Measurements from ENCODE around the gene SLC4A4.

The SLC4A4 gene

DNA sequence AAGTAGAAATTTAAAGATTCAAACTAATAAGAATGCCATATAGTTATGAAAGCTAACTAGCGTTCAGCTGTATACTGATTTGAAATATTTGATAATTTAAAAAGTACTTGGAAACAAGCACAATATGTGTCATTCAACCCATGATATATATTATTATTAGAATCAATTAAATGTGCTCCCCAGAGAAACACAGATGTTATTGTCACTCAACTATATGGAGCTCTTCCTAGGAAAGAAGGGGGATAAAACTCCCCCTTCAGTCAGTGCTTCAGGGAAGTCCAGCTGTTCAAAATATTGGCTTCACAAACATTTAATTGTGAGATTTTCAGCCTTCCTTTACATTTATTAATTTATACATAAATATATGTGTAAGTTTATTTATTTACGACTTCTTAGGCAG, 135.9 kb downstream of the SLC4A4 start:
- no peak for DNase-seq

DNA sequence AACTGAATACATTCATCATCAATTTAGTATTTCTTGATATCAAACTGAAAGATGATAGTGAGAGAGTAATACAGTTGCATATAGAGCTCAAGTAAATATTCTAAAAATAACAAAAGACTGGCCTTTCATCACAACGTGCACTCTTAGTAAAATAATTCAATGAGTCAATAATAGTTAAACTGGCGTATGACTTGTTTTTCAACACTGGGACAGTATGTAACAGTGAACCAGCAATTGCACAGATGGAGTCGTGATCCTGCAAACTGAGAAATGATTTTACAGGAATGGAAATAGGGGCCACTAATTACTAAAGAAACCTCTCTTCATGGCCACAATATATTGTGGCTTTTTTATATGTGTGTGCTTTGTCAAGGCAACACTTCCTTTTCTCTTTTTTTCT, 137.4 kb downstream of the SLC4A4 start:
- no peak for DNase-seq

GRCh38 chr4:71486550-71487343, 147.9 kb downstream of the SLC4A4 start:
- no peak for DNase-seq

DNA sequence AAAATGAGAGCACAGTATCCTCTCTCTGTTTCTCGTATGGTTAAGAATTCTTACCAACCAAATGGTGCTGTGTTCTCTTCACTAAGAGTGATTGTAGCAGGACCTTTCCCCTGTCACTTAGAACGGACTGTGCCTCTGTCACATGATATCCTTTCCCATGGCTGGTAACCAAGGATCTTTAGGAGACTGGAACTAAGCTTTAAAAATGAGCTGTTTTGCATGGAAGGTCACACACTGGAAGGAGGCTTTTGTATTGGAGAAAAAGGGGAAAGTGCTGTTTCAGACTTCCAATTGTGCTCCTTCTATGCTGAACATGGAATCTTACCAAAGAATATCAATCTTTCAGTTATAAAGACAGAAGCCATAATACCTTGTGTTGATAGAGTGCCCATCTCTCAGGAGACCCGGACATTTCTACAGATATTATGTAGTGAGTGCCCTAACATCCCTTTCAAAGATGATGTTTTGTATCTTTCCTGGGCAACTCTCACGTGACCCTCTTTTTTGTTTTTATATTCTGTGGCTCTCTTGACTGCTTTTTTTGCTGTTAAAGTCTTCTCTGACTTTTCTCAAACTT, 148.6 kb downstream of the SLC4A4 start:
- DNase-seq = no peak

DNA sequence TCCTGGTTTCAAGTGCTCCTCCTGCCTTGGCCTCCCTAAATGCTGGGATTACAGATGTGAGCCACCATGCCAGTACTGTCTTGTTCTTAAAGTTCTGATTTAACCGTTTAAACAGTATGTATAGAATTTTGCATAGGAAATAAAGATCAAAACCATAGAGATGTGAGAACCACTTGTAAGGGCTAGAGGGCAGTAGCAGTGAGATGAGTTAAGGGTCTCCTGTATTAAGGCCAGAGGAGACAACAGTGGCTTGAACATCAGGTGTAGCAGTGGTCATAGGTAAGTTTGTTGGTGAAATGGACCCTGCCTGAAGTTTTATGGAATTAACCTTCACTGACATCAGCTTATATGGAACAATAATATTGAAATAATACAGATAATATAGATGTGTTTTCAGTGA, 155.7 kb downstream of the SLC4A4 start:
- no peak for DNase-seq

DNA sequence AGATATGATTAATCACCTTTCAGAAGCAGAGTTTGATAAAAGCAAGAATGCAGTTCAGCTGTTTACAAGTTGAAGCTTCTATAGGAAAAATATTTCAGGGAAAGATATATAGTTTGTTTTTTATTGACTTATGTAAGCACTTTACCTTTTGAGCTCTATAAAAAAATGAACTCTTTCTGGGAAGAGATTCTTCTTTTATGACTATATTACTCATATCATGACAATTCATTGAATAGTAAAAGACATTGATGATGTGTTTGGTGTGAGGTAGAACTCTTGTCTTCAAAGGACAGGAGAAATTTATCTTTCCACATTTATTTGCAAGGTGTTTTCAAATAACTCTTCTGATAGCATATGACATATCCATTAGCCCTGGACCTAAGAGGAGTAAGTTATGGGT, 156.6 kb downstream of the SLC4A4 start:
- no peak for DNase-seq

DNA sequence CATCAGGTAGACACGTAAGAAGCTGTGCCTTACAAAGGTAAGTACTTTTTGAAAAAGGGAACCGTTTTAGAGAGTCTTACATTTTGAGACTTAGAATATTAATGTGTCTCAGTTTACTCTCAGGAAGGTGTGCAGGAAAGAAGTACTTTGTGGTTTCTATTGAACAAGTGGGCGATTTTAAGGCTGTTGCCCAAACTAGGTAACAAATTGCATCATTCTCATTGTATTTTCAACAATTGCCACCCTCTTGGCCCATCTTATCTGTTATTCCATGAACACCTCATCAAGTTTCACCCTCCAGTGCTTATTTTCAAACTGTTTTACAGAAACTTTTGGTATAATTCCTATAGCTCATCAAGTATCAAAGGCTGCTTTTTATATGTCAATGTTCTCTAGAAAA, 158.3 kb downstream of the SLC4A4 start:
- no peak for DNase-seq

DNA sequence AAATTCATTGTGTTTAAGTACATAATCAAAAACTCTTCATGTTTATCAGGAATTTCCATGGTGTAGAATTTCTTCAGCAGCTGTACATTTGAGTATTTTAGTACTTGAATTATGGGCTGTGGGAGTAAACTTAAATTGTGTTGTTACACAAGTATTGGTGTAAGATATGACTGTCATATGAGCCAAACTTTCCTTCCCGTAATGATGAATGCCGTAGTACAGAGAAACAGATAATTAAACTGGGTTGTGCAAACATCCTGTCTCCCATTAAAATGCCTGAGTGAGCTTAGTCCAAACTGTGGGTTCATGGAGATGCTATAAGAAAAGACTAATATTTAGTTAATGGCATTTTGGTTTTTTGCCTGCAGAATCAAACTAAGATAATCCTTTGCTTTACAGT, 159.2 kb downstream of the SLC4A4 start:
- DNase-seq = no peak

DNA sequence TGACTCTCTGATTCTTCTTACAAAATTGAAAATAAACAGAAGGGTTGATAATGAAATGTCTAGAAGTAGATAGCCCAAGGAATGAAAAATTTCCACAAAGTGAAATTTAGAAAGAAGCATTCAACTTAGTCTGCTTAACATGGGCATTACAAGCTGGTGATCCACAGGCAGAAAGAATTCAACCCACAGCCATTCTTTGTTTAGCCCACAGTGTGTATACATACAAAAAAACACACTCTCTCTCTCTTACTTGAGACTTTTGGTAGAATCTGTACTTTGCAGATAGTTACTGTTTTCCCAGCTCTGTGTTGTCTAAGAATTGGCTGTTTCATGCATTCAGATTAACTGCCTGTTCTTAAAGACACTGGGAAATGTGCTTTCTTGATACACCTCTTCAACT, 159.8 kb downstream of the SLC4A4 start:
- no peak for DNase-seq

- DNase-seq = no peak
Observed at GRCh38 chr4:71501992-71502391, 163.2 kb downstream of the SLC4A4 start.

DNA sequence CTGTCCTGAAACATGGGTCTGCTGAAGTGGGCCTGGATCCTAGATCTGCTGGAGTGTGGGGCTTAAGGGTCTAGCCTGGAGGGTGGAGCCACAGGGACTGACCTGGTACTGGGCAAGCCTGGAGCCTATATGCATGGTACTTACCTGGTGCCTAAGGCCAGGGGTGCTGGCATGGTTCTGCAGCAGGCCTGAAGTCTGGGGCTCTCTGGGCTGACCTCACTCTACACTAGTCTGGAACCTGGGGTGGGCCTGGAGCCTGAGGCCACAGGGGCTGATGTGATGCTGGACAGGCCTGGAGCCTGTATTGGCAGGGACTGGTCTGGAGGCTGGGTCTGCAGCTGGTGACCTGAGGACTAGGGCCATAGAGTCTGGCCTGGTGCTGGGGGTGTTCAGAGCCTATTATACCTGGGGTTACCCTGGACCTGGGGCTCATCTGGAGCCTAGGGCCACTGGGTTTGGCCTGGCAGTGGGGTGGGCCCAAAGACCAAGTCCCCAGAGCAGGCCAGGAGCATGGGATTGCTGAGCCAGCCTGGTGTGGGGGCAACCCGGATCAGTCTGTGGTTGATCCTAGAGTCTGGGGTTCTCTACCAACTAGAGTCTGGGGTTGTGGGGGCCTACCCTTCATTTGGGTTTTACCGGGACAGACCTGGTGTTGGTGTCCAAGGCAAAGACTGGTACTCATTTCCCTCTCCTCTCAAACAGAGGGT, 179.6 kb downstream of the SLC4A4 start:
- DNase-seq = no peak

- DNase-seq = no peak
Observed at GRCh38 chr4:71520308-71520707, 181.5 kb downstream of the SLC4A4 start.

DNA sequence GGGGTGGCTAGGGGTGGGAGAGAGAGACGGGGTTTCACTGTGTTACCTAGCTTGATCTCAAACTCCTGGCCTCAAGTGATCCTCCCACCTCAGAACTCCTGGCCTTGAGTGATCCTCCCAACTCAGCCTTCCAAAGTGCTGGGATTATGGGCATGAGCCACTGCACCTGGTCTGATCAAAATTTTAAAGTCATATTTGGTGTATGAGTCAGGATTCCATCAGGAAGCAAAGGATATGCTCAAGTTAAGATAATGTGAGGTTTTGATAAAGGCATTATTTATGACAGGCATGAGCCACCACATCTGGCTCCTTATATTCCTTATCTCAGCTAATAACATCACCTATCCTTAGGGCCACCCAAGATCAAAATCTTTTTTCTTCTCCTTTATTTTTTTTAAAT, 182.0 kb downstream of the SLC4A4 start:
- DNase-seq = no peak

- DNase-seq = no peak
Observed at GRCh38 chr4:71524756-71525155, 185.9 kb downstream of the SLC4A4 start.

DNA sequence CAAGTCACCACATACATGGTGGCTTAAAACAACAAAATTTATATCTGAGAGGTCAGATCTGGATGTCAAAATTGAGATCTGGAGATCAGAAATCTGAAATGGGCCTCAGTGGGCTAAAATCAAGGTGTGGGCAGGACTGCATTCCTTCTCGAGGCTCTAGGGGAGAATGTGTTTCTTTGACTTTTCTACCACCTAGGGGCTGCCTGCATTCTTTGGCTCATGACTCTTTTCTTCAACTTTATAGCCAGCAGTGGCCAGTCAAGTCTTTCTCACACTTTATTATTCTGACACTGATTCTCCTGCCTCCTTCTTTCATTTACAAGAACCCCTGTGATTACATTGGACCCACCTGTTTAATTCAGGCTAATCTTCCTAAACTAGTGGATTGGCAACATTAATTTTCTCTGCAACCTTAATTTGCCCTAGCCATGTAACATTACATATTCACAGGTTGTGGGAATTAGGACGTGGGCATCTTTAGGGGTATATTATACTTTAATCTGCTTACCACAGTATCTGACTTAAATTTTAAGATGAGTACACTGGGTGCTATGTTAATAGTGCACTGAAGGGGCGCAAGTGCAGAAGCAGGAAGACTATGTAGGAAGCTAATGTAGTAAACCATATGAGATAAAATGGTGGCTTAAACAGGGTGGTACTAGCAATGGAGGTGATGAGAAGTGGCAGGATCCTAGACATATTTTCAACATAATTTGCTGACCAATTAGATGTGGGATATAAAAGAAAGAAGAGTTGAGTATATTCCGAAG, 188.0 kb downstream of the SLC4A4 start:
- DNase-seq = no peak

GRCh38 chr4:71532407-71532806, 193.6 kb downstream of the SLC4A4 start:
- DNase-seq = no peak

GRCh38 chr4:71533121-71533520, 194.3 kb downstream of the SLC4A4 start:
- DNase-seq = no peak

DNA sequence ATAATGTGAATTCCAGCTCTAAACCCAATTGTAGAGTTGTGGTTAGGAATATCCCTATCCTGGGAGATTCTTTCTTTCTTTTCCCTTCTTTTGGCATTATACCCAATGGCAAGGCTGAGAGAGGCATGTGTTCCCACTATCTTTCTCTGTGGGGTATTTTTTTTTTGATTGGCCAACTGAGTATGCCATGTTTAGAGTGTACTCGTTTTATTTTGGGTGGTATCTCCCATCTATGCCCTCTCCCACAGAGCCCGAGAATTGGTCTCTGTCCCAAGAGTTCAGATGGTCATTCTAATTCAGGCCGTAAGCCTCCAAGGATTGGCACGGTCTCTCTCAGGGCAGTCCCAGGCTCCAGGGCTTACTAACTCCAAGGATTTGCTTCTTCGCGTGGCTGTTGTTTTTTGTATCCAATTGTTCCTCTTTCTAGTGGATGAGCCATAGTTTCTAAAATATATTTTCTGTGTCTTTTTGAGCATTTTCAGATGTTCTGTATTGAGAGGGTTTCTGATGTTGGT, 198.8 kb downstream of the SLC4A4 start:
- DNase-seq = no peak

DNA sequence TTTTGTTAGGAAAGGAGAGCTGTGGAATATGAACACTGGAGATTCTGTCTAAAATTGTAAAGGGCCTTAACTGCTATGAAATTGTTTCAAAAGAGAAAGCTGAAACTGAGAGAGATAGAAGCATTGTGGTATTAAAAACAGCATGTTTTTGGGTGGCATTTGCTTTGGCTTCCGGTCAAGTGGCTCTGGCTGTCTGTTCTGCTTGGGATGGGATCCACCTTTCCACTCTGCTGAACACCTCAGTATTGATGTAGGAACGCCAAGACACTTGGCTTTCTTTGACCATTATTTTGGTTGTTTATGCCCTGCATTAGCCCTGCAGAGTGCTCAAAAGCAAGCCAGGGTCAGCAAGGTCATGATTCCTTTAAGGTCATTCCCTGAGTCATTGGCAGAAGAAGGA, 199.7 kb downstream of the SLC4A4 start:
- DNase-seq = no peak

DNA sequence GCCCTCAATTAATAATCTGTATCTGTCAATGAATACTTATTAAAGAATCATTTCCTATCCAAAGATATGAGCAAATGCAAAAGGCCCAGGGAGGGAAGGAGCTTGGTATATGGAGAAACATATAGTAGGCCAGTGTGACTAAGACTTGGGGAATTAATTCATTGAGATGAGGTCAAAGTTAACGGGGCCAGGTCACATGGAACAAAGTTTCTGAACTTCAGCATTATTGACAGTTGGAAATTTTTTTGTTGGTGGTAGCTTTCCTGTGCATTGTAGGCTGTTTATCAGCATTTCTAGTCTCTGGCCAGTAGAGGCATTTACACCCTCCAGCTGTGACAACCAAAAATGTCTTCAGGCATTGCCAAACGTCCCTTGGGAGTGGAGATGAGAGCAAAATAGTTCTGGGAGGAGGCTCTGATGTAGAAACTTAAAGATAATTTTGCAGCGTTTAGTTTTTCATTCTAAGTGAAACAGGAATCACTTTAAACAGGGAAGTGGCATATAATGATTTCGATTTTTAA, 202.0 kb downstream of the SLC4A4 start:
- DNase-seq = no peak

GRCh38 chr4:71541541-71541940, 202.7 kb downstream of the SLC4A4 start:
- no peak for DNase-seq

DNA sequence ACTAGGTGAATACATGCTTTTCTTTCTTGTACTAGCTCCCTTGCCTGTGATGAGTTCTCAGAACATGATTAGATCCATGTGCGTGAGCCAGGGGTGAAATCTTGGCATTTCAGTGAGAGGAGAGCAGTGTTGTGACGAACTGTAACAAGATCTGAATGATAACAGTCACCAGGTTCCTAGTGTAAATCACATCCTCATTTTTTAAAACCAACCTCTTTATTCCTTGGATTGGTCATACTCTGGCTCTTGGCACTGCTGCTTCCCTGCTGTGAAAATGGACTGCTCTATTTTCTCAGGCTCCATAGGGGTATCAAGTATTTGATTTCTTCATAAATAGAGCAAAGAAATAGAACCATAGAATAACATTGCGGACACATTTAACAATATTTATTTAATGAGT, 206.3 kb downstream of the SLC4A4 start:
- no peak for DNase-seq
